Amniotic stem cell (primary cell): ENCODE data around the gene SLC35F2.
"Not testable (repeated sequence)": the region's sequence is repeated elsewhere in the genome, so short reads cannot be mapped to it uniquely, and the experiment has no call there.

Experiments used
- DNase-seq: peaks from one replicate; lab custom pipeline; 2025; lab: John Stamatoyannopoulos, UW

Gene SLC35F2, protein sequence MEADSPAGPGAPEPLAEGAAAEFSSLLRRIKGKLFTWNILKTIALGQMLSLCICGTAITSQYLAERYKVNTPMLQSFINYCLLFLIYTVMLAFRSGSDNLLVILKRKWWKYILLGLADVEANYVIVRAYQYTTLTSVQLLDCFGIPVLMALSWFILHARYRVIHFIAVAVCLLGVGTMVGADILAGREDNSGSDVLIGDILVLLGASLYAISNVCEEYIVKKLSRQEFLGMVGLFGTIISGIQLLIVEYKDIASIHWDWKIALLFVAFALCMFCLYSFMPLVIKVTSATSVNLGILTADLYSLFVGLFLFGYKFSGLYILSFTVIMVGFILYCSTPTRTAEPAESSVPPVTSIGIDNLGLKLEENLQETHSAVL

DNA sequence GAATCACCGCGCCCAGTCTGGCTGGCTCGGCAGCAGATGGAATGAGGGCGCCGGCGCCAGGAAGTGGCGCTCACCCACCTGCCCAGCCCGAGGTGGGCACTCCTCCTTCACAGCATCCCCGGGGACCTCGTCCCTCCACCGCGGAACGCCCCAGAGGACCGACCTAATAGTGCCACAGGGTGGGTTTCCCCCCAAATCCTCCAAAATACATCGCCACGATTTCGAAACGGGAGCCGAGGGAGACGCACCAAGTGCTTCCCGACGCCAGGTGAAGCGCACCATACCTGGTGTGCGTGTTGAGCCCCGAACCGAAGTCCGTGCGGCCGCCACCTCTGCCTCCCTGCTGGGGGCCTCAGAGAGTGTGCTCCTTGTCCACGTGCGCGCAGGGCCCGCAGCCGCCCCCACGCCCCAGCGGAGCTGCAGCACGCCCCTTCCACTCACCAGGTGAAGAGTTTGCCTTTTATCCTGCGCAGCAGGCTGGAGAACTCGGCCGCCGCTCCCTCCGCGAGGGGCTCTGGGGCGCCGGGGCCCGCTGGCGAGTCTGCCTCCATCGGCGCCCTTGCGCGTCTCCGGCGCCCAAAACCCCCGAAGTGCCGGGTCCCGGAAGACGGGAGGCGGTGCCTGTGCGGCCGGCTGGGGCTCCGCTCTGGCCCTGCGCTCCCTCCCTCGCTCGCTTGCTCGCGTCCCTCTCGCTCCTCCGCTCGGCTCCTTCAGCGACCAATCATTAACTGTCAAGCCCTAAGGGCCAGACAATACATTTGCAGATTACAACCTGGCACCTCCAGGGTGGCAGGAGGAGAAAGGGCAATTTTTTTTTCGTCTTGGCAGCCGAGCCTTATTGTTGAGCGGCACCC, at the start of gene SLC35F2:
TSS of gene SLC35F2 (minus strand) at position 571 of the 854 bp plus-strand sequence. CDS start at position 551, 20 bp downstream.
- no peak for DNase-seq

DNA sequence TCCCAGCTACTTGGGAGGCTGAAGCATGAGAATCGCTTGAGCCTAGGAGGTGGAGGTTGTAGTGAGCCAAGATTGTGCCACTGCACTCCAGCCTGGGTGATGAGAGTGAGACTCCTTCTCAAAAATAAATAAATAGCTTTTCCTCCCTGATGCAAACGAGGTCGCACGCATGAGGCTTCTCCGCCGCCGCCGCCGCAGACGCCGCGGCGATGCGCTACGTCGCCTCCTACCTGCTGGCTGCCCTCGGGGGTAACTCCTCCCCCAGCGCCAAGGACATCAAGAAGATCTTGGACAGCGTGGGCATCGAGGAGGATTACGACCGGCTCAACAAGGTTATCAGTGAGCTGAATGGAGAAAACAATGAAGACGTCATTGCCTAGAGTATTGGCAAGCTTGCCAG, 49.6 kb upstream of the SLC35F2 start:
- DNase-seq, result no peak

DNA sequence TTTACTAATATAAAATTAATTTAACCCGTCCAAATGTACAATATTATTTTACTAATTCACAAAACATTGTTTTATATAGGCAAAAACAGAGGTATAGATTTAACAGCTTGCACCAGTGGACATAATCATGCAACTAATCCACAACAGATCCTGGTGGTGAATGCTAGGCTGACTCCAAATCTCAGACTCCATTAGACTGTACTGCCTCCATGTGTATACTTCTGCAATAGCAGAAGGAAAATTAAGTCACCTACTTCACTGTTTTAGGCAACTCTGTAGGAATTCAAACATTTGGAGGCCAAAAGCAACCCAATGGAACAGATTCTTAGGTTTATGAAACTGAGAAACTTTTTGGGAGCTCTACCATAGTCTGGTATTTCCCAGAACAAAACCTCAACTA, 39.7 kb upstream of the SLC35F2 start:
- no peak for DNase-seq

DNA sequence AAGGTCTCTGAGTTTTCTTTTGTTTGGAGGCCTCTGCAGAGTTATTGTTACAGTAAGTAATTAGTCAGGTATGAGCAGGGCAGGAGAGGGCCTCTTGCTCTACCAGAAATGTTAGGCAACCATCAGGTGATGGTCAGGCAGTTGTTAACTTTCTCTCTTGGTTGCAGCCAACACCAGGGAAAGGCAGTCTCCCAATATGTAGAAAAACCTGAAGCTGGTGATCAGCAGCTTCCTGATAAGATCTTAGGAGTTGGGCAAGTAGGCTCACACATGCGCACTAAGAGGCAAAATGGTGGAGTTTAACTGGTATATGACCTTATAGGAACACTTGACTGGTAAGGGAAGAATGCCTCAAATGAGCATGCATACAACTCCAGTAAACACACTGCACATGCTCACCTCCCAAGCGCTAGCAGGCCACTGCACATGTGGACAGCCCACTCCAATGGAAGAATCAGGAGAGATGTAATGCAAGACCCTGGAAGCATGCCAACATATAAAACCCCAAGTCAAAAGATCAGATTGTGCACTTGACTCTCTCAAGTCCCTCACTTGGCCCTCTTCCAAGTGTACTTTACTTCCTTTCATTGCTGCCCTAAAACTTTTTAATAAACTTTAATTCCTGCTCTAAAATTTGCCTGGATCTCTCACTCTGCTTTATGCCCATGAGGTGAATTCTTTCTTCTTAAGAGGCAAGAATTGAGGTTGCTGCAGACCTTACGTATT, 23.7 kb upstream of the SLC35F2 start:
- no peak for DNase-seq

DNA sequence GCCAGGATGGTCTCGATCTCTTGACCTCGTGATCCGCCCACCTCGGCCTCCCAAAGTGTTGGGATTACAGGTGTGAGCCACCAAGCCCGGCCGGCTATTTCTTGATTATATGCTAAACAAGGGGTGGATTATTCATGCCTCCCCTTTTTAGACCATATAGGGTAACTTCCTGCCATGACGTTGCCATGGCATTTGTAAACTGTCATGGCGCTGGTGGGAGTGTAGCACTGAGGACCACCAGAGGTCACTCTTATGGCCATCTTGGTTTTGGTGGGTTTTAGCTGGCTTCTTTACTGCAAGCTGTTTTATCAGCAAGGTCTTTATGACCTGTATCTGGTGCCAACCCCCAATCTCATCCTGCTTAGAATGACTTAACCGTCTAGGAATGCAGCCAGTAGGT, 22.9 kb upstream of the SLC35F2 start:
- not testable (repeated sequence) for DNase-seq

DNA sequence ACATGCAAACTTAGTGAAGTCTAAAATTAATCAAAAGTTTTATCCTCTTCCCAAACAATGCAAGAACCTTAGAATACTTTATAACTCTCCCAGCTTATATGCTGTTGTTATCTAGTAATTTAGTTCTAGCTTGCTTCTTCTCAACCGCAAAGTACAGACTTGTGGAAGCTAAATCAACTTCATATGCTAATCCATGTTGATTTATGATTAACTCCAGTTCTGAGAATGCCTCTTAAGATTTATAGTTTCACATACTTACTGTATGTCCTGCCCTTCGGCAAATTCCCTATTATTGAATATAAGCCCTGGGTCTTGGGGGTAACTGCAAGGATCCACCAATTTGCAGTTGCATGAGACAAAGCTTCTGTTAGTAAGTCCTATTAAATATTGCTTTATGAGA, 17.6 kb upstream of the SLC35F2 start:
- no peak for DNase-seq

DNA sequence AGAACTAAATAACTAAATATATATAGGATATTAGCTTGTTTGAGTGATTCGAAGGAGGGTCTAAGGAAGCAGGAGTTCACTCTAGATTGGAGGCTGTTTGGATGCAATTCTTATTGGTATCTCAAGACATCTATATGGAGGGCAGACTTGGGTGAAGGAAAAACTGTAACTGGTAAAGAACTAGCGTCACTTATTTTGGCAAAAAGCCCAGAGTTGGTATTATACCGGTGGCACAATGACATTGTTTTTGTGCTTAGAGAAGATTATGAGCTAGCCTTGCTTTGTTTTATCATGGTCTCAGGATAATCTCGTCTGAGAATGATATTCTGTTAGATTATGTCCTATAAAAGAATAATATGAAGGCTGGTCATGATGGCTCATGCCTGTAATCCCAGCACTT, 6.0 kb upstream of the SLC35F2 start:
- DNase-seq, result no peak

DNA sequence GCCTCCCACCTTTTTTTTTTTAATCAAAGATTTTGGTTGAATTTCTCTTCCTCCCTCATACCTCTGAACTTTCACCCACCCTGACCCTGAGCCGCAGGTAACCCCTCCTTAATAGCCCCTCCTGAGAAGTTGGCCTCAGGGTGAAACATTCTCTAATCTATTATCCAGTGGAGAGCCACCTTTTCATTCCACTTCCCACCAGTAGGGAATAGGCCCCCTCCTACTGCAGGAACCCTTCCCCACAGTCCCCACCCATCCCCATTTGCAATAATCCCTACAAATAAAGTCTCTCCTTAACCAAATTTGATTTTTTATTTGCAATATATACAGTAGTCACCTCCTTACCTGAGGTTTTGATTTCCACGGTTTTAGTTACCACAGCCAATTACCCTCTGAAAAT, 2.1 kb upstream of the SLC35F2 start:
- DNase-seq, result no peak

DNA sequence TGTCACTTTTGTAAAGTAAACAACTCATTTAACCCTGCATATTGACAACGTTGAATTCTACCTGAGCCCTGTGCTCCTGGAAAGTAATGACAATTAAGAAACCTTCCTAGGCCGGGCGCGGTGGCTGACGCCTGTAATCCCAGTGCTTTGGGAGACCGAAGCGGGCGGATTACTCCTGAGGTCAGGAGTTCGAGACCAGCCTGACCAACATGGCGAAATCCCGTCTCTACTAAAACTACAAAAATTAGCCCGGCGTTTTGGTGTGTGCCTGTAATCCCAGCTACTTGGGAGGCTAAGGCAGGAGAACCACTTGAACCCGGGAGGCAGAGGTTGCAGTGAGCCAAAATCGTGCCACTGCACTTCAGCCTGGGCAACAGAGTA, 1.6 kb upstream of the SLC35F2 start:
- DNase-seq, result not testable (repeated sequence)

DNA sequence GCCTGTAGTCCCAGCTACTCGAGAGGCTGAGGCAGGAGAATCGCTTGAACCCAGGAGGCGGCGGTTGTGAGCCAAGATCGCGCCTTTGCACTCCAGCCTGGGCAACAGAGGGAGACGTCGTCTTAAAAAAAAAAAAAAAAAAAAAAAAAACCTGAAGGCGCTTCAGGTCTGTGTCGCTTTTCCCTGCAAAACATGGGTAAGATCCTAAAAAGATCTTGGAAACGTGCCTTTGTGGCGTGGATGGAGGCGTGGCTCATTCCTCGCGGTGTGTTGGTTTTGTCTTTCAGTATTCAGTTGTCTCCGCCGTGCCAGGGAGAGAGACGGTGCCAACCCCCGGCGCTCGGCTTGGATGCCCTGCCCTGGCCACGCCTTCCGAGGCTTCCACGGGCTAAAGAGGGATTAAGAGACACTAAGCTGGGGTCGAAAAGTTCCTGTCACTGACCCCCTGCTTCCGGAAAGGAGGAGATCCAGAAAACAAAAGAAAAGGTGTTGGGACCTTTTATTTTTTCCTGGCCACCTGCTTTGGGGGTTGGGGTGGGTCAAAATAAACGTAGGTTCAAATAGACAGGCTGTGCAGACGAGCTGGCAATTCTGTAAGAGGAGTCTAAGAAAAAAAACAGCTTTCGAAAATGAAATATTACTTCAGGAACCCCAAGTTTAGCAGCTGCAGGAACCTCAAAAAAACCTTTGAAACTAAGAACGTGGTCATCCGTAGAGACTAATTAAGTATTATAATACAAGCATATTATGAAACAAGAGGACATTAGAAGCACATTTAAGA, 1.1 kb upstream of the SLC35F2 start:
- no peak for DNase-seq

DNA sequence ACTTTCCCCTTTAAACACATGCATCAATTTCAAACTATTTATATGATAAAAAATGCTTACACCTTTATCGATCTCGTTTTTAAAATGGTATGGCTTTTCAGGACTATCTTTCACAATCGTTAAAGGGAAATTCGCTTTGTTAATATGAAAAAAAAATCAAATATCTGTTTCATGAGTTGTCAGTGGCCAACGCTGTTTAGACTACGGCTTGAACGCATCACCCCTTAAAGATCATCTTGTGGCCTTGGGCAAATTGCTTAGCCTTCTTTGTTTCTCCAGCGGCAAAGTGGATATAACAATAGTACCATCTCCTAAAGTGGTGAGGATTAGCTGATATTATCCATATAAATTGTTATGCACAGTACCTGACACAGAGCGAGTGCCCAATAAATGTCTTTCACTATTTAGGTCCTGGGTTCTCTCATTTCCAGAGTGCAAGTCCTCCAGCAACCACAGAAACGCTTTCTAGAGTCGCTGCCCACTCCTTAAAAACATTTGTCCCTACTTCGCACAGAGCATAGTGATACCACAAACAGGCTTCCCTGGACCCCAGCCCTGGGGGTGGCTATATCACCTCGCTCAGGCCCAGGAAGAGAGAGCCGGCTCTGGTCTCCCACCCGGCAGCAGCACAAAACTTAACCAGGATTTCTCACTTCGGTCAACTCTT, 904 bp downstream of the SLC35F2 start:
- DNase-seq, result no peak

DNA sequence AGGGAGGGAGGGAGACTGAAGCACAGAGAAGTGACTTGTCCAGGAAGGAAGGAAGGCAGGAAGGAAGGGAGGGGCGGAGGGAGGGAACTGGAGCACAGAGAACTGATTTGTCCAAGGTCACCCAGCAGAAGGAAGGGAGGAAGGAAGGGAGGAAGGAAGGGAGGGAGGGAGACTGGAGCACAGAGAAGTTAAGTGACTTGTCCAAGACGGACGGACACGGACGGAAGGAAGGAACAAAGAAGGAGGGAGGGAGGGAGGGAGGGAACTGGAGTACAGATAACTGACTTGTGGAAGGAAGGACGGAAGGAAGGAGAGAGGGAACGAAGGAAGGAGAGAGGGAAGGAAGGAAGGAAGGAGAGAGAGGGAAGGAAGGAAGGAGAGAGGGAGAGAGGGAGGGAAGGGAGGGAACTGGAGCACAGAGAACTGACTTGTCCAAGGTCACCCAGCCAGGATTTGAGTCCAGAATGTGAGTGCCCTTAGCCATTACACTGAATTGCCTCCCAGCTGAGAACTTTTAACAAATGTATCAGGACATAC, 1.5 kb downstream of the SLC35F2 start:
- no peak for DNase-seq

DNA sequence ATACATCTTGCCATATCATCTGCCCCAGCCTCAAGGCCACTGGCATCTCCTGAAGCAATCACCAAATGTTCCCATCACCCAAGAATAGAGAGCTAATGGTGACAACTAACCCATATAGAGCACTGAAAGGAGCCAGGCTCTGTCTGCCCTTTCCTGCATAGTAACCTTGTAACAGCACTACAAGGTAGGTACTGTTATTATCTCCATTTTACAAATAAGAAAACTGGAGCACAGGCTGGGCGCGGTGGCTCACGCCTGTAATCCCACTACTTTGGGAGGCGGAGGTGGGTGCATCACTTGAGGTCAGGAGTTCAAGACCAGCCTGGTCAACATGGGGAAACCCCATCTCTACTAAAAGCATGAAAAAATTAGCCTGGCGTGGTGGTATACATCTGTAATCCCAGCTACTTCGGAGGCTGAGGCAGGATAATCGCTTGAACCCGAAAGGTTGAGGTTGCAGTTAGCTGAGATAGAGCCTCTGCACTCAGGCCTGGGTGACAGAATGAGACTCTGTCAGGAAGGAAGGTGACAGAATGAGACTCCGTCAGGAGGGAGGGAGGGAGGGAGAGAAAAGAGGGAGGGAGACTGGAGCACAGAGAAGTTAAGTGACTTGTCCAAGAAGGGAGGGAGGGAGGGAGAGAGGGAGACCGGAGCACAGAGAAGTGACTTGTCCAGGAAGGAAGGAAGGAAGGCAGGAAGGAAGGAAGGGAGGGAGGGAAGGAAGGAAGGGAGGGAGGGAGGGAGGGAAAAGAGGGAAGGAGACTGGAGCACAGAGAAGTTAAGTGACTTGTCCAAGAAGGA, 2.2 kb downstream of the SLC35F2 start:
- no peak for DNase-seq

DNA sequence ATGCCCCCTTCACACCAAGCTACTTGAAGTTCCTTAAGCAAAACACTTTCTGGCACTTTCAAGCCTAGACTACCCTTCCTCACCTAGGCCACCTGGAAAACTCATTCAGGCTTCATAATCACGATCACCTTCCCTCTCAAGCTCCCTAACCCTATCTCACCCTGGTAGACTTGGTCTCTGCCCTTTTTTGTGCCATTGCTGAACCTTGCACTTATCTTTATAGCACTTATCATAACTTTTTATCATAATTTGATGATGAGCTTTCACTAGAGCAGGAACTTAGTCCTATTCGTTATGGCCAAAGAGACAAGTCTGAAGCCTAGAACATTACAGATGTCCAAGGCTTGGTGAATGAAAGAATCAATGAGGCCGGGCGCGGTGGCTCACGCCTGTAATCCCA, 5.5 kb downstream of the SLC35F2 start:
- no peak for DNase-seq

DNA sequence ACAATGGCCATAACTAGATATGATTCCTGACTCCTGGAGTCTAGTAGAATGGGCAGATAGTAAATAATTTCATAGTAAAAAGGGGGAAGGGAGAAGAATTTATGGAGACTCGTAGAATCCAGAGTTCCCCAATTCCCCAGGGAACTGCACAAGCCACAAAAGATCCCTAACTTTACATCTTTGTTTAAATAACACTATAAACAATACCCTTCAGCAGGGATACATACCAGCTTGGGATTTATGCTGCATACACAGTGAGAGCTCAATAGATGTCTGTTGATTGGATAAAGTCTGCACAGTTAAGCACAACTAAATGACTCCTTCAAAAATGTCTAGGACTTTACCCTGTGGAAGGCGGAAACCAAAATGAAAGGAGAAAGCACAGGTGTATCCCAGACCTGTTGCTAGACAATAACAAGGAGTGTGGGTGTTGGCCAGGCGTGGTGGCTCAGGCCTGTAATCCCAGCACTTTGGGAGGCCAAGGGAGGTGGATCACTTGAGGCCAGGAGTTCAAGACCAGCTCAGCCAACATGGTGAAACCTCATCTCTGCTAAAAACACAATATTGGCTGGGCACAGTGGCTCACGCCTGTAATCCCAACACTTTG, 6.8 kb downstream of the SLC35F2 start:
- DNase-seq, result no peak

DNA sequence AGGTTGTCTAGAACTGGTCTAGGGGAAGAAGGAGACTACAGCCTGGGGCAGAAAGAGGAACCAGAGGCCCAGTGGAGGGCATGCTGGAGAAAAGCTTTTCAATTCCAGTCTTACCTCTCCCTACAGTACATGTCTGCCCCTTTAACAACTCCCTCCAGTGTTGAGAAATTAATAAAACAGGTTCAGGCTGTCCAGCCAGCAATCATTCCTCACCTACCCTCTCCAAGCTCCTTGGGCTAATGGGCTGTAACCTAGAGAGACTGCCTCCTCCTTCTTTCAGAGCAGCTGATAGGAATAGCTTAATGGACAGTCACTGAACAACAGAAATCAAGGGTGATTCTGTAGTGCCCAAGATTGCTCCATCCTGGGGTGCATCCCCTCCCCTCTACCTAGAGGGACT, 8.8 kb downstream of the SLC35F2 start:
- DNase-seq, result no peak

DNA sequence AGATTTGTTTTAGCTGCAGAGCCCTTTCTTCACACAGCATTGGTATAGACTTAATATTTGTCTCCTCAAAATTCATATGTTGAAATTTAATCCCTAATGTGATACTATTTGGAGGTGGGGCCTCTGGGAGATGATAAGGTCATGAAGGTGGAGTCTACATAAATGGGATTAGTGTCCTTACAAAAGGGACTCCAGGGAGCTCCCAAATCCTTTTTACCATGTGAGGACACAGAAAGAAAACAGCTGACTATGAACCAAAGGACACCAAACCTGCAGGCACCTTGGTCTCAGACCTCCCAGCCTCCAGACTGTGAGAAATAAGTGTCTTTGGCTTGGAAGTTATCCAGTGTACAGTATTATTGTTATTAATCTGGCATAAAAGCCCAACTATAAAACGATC, 10.2 kb downstream of the SLC35F2 start:
- no peak for DNase-seq

DNA sequence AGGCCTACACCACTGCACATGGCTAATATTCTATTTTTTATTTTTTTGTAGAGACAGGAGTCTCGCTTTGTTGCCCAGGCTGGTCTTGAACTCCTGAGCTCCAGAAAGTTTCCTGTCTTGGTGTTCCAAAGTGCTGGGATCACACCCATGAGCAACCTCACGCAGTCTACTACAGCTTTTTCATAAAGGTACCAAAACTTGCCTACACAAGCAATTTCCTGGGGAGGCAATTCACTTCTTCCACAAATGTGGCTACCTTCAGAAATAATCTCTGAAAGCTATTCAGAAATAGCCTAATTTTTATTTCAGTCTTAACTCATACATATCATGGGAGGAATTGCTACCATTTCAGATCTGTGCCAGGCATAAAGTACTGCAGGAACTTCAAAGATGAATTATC, 11.4 kb downstream of the SLC35F2 start:
- DNase-seq, result no peak

DNA sequence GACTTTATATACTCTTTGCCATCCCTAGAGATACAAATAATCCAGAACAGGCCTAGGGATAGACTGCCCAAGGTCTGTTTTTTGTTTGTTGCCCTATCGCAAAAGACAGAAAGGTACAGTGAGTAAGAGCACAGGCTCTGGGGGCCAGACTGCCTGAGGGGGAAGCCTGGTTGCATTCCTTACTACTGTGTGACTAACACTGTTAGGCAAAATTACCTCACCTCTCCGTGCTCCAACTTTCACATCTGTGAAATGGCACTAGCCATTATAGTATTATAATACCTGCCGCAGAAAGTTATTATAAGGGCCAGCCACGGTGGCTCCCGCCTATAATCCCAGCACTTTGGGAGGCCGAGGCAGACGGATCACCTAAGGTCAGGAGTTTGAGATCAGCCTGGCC, 14.5 kb downstream of the SLC35F2 start:
- no peak for DNase-seq
